Activated CD8-positive, alpha-beta memory T cell treated with anti-CD3 and anti-CD28 coated beads for 48 hours (primary cell): Measurements from ENCODE around the gene NPY4R.
"Not testable (repeated sequence)": the region's sequence is repeated elsewhere in the genome, so short reads cannot be mapped to it uniquely, and the experiment has no call there.

Source experiments
- DNase-seq, 3 experiments: peaks; one replicate each; pipeline ENCODE4 v3.0.0-alpha.2; 2020; ENCODE audit warnings: low read depth in 2 of 3, low spot score in 2 of 3

NPY4R gene, protein sequence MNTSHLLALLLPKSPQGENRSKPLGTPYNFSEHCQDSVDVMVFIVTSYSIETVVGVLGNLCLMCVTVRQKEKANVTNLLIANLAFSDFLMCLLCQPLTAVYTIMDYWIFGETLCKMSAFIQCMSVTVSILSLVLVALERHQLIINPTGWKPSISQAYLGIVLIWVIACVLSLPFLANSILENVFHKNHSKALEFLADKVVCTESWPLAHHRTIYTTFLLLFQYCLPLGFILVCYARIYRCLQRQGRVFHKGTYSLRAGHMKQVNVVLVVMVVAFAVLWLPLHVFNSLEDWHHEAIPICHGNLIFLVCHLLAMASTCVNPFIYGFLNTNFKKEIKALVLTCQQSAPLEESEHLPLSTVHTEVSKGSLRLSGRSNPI

GRCh38 chr10:46465765-46466164 lies at the start of gene NPY4R:
NPY4R (minus strand) TSS chr10:46465958; CDS start chr10:46462635, 3,323 bp downstream.
- DNase-seq = not testable (repeated sequence)

- no peak for DNase-seq
Measured at GRCh38 chr10:46515366-46515765, 49.6 kb upstream of the NPY4R start.

GRCh38 chr10:46514899-46515298 lies 49.1 kb upstream of the NPY4R start:
- no peak for DNase-seq

DNA sequence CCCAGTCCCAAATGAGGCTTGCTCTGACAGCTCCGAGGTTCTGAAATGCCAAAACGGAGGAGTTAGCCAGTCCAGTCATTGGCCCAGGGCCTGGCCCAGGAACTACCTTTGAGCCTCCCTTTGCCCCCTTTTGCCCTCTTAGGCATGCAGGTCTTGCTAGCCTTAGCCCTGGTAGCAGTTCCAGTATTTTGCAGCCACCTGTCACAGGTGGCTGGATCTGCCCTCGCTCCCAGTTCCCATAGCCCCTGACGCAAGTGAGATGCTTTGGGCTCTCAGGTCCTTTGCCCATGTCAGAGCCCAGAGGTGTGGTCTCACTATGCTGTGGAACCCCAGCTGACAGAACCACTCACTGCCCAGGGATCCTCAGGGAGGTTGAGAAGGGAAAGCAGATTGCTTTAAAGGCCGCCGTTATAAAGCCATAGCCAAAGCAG lies 48.7 kb upstream of the NPY4R start:
- DNase-seq = no peak

- DNase-seq = not testable (repeated sequence)
Measured at GRCh38 chr10:46513333-46513732, 47.6 kb upstream of the NPY4R start.

GRCh38 chr10:46512725-46513124 lies 47.0 kb upstream of the NPY4R start:
- DNase-seq = not testable (repeated sequence)

- not testable (repeated sequence) for DNase-seq
Measured at GRCh38 chr10:46512002-46512401, 46.2 kb upstream of the NPY4R start.

DNA sequence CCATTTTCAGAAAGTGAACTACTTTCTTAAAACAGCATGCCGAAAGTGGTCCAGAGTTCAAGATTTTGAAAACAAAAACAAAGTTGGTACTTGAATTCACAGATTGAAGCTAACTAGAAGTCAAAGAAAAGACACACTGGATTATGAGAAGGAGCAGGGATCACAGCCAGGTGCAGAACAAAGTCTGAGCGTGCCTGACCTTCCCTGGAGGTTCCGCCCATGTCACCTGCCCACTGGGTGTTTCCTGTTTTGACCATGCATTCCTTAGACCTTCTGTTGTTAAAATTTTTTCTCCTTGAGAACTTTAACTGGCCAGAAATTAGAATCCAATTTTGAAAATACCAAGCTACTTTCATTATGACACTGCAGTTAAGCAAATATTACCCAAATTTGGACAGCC lies 34.2 kb upstream of the NPY4R start:
- not testable (repeated sequence) for DNase-seq

DNA sequence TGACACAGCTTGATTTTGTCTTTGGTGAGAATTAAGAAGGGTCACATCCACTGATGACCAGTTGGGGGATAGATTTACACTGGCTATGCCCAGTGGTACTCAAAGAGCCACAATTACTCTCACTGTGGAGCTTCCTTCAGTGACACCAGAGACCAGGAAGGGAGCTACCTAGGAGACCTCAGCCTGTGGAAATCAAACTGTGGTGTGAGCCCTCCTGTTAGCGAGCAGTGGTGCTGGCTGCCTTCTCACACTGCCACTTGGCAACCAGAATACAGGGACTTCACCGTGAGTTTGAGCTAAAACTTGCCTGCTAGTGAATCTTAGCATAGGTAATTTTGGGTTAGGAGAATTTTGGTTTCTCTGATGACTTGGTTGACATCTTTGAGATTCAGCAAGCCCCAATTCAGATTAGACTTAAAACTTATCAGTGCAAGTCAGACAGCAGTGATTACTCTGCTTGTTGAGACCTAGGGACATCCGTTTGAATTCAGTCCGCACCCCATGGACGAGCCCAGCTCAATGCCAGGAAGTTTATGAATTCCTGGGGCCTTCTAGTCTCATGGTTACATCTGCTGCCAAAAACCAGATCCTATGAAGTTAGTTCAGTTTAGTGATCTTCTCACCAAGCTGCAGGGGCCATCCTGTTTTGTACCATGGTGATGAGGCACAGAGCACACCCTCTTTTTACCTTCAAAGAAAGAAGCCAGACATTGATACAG lies 33.4 kb upstream of the NPY4R start:
- not testable (repeated sequence) for DNase-seq

DNA sequence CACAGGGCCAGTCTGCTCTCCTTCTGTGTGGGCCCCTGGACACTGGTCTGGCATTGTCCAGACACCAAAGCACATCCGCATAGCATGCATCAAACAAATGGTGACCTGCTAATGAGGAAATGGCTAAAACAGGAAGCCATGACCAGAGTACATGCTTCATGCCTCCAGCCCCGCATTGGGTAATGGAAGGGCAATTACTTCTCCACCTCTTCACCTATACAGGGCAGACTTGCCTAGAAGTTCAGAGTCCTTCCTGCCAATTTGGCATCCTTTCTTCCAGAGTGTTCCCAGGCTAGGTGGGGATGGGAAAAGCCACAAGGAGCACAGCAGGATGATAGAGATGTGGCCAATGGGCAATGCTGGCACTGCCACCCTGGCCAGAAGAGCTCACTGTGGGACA lies 32.1 kb upstream of the NPY4R start:
- DNase-seq = not testable (repeated sequence)

DNA sequence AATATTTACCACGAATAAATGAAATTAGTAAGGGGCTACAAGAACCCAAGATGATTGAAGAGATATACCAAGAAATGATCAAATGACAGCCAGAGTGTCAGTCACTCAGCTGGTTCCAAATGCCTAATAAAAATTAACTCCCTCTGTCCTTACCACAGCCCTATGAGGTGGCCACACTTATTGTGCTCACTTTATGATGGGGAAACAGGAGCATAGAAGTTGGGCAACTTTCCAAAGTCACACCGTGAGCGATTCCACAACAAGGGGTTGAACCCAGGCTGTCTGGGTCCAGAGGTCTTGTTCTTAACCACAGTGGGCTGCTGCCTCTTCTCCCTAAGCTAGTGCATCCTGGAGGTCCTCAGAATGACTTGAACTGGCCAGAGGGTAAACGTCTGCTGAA lies 31.6 kb upstream of the NPY4R start:
- not testable (repeated sequence) for DNase-seq

DNA sequence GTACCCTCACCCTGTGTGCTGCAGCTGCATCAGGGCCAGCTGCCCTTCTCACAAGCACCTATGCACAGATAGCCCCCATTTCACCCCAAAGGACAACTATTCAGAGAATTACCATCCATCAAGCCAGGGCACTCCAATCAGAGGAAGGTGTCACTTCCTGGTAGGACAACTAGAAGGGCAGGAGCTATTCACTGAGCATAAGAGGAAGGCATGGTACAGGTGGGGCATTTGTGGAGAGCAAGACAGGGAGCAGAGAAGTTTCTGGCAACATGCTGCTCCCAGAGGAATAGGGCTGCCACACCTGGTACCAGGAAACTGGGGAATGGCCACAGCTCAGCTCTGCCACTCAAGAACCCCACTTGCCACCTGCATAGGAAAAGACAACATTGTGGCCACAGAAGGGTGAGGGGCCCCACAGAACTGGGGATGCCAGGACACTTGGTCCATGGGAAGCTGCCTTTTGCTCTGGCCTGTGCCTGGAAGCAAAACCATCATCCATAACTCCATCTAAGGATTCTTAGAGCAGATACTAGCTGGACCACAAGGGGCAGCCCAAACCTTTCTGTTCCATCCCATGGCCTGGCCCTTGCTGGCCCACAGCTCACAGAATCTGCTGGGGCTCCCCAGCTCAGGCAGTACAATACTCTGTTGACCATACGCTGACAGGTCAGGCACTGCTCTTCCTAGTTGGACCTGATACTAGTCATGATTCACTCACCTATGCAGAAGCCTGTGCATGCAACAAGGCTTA lies 25.8 kb upstream of the NPY4R start:
- not testable (repeated sequence) for DNase-seq

- not testable (repeated sequence) for DNase-seq
Measured at GRCh38 chr10:46490285-46490684, 24.5 kb upstream of the NPY4R start.

DNA sequence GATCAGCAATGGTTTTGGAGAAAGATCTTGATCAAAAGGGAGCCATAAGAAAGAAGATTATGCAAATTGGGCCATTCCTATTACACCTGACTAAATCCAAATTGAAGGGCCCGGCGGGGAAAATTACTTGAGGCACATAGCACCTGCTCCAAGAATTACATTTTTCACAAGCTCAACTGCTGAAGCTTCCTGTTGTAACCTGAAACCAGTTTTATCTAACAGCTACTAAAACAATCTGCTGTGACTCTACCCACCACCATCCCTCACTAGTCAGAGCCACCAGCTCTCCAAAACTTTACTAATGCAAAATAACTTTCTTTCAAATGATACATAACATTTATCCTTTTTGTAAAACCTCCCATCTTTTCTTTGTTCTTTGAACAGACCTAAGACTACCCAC lies 20.7 kb upstream of the NPY4R start:
- not testable (repeated sequence) for DNase-seq

GRCh38 chr10:46474746-46475320 lies 9.1 kb upstream of the NPY4R start:
- DNase-seq = not testable (repeated sequence)

DNA sequence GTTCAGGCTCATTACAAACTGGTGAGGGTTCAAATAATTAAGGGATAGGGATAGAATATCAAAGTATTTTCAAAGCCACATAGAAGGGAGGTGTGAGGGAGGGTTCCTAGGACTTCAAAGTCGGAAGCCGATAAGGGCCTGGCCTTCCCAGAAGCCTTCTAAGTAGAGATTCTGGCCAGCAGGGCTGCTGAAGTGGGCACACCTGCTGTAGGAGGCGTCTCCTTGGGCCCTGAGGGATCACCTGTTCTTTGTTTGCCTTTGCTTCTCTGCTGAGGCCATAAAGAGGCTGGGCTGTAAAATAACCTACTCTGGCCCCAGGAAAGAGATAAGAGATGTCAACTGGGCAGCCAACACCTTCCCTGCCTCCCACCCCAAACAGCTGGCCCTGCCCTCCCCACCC lies 8.0 kb upstream of the NPY4R start:
- not testable (repeated sequence) for DNase-seq

GRCh38 chr10:46470134-46470533 lies 4.4 kb upstream of the NPY4R start:
- DNase-seq = not testable (repeated sequence)

DNA sequence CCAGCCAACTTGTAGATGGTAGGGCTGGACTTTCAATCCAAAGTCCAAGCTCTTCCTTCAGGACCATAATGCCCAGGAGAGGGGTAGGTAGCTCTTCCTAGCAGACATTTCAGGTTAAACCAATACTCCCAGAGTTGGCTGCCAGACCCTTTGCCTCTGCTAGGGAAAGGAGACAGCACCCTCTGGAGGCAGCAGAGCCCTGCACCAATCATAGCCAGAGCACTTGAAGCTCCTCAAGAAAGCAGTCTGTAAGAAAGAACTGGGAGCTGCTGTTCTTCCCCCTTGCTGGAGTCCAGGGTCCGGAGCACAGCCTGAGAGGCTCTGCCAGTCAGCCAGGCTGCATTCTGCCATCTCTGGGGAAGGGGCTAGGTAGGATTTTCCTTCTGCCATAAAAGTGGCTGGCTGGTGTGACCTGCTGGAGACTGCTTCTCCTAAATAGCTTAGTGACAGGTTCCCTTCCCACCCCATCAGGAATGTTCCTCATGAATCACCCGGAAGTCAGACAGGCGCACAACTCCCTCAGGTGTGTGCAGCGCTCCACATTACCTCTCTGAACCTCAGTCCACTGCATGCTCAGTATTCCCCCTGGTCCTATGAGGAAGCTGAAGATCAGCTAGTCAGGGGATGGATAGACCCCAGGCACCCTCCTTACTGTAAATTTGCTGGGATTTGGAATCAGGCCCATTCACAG lies 2.5 kb upstream of the NPY4R start:
- not testable (repeated sequence) for DNase-seq

GRCh38 chr10:46463608-46464007 lies 2.1 kb downstream of the NPY4R start:
- not testable (repeated sequence) for DNase-seq

GRCh38 chr10:46462276-46462675 lies 3.5 kb downstream of the NPY4R start:
- not testable (repeated sequence) for DNase-seq

DNA sequence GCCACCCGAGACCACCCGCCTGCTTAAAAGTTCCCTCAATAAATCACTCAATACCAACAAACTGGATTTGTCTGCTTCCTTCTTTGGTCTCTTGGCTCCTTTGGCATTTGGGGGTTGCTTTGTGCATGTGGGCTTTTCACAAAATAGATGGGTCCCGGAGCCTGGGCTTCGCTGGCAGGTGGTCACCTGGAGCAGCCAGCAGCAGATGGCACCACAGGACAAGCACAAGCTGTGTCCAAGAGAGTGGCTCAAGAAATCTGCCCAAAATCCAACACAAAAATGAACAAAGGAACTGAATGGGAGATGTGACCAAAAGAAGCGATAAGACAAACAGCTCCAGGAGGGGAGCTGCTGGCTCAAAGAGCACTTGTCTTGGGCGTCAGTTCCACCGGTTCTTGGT lies 6.2 kb downstream of the NPY4R start:
- not testable (repeated sequence) for DNase-seq
